Measurements from ENCODE around the gene ARSA.

ARSA gene

GRCh38 chr22:50601669-50602337 lies 26.1 kb downstream of the ARSA start:
- DNase-seq = no peak

DNA sequence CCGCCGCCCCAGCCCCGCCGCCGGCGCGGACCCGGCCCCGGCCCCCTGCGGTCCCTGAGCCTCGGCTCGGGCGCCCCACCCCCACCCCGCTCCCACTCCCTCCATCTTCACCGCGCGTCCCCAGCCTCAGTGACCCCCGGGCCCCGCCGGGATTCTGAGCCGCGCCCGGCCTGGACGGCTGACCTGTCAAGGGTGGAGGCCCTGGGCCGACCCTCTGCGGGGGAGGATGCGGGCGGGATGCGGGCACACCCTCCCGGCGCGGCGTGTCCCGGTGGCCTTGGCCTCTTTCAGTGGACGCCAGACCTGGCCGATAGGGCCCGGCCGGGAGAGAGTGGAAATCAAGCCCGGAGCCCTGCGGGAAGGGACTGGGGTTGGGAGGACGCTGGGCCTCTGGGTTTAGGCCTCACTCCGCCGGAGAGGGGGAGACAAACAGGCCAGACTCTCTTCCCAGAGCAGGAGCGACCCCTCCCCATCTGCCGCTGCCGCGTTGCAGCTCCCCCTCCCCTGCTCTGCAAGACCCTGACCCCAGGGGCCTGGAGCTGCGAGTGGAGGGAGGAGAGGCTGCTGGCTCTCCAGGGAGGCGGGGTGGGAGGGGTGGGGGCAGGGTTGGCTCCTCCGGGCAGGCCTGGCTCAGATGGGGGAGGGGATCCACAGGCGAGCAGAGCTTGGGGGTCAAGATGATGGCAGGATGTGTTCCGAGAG lies 26.8 kb downstream of the ARSA start:
- DNase-seq = no peak

DNA sequence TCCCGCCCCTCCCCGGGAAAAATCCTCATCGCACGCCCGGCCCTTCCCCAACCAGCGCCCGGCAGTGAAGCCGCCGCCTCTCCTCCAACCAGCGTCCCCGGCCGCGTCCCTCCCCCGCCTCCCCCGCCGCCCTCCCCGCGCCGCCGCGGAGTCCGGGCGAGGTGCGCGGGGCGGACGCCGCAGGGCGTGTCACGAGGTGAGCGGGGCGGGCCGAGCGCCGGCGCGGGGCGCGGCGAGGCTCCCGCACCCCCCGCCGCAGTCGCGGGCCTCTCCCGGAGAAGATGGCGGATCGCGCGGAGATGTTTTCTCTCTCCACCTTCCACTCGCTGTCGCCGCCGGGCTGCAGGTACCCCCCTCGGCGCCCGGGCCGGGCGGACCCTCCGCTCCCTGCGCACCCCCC lies 27.4 kb downstream of the ARSA start, which contains the start of gene MAPK8IP2:
Gene MAPK8IP2, plus strand, starts transcription at position 256 of the 400 bp plus-strand sequence. Its CDS starts 26 bp downstream, at position 282.
- no peak for DNase-seq

GRCh38 chr22:50599816-50600455 lies 28.0 kb downstream of the ARSA start:
- no peak for DNase-seq

DNA sequence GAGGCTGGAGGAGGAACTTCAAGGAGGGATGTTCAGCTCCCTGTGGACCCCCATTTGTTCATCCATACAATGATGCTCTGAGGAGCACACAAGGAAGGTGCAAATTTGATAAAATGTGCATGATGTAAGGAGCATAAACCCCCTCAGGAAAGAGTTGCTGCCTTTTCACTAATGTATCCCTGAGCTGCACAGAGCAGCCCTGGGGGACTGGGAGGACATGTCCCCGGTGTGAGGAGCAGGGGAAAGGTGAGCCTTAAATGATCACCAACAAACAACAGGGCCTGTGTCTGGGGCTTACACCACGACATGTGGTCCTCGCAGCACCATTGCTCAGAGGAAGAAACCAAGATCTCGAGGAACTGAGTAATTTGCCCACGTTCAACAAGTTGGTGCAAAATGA lies 30.9 kb downstream of the ARSA start:
- no peak for DNase-seq

DNA sequence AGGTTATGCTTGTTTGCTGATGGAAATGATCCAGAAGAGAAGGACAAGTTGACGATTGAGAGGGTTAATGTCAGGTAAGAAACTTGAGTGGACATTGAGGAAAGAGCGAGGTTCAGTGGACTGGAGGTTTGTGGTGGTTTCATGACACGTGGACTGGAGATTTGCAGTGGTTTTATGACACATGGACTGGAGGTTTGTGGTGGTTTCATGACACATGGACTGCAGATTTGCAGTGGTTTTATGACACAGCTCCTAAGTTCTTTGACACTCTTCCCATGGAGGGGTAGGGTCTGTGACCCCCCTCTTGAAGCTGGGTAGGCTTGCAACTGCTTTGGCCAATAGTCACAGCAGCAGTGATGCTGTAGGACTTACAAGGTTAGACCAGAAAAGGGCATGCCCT lies 32.8 kb downstream of the ARSA start:
- DNase-seq = no peak

DNA sequence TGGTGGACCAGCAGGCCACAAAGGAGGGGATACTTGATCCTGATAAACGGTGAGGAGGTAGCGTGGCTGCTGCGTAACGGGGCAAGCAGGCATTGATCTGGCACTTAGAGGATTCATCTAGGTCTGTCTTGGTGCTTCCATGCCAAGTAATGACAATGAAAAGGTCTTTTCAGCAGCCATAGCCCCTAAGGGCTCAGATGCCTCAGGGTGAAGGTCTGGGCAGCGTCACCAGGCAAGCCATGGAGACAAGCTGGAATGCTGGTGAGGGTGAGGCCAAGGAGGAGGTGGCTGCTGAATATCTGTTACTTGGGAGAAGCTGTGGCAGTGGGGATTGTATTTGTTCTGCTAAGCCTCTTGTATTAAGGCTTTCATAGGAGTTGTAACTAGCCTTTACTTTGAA lies 40.5 kb downstream of the ARSA start:
- DNase-seq = no peak

- DNase-seq = no peak
Observed at GRCh38 chr22:50586416-50586815, 41.5 kb downstream of the ARSA start.

- no peak for DNase-seq
Observed at GRCh38 chr22:50585781-50586180, 42.2 kb downstream of the ARSA start.

DNA sequence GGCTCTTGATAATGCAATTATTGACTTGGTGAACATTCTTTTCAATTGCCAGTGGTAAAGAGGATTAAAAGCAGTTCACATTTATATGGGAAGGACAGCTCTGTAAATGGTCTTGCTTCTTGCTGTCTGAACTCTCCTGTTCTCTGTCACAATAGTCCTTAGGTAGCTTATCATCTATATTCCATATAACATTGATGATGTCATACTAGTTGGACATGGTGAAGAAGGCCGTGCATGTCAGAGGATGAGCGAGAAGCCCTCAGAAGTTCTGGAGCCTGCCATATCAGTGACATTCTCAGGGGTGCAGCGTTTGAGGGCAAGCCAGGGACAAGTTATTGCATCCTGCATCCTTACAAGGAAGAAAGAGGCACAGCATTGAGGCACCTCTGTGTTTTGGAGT lies 42.7 kb downstream of the ARSA start:
- DNase-seq = no peak

DNA sequence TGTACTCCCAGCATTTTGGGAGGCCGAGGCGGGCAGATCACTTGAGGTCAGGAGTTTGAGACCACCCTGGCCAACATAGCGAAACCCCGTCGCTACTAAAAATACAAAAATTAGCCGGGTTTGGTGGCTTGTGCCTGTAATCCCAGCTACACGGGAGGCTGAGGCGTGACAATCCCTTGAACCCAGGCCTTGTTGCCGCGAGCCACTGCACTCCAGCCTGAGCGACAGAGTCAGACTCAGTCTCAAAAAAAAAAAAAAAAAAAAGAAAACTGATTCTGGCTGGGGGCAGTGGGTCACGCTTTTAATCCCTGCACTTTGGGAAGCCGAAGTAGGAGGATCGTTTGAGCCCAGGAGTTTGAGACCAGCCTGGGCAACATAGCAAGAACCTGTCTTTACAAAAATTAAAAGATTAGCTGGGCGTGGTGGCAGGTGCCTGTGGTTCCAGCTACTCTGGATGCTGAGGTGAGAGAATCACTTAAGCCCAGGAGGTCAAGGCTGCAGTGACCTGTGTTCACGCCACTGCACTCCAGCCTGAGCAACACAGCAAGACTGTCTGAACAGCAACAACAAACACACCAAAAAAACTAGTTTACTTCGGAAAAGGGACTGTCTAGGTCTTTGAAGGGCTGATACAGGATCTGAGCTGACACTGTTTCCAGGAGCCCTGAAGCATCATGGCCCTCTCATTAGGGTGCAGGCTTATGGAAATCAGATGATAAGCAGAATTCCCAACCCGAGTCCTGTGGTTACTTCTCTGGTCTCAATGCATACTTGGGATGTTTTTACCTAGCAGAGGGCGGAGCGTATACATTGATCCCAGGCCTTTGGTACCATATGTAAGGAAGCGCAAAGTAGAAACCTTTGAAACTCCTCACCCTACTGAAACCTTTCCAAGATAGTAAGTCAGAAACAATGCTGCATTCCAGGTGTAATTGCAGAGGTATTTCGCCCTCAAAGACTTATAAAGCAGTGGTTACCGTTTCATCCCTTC lies 43.6 kb downstream of the ARSA start:
- DNase-seq = no peak

- no peak for DNase-seq
Observed at GRCh38 chr22:50583294-50583861, 44.6 kb downstream of the ARSA start.

DNA sequence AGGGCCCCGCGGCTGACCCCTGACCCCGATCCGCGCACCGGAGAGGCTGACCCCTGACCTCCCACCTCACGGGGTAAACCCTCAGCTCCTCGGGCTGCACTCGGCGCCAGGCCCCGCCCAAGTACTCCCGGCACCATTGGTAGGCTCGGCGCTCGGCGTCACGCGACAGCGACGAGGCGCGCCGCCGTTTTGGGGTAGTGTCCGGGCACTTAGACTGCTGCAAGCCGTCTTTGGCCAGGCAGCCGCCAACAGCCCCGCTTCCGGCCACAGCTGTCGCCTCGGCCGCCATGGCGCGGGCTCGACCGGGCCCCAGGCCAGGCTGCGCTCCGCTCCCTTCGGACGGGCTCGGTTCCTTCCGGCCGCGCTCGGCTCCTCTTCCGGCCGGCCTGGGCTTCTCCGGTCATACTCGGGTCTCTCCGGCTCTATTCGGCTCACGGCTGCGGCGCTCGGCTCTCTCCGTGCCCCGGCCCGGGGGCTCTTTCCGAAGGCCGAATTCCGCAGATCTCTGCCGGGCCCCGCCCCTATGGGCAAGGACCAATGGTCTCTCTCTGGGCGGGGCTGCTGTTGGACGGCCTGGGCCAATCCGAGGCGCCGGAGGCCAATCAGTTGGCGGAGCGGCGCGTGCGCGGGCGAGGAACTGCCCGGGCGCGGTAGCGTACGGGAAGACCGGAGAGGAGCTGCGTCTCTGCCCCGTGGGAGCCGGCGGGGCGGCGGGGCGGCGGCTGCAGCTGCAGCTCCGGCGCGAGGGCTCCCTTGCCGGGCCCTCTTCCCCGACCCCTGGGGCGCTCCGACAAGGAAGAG lies 45.3 kb downstream of the ARSA start, which contains the start of gene CHKB:
Gene CHKB, minus strand, starts transcription at position 357 of the 801 bp plus-strand sequence. Its CDS starts 68 bp downstream, at position 289.
- peak; percentile 86 for DNase-seq

DNA sequence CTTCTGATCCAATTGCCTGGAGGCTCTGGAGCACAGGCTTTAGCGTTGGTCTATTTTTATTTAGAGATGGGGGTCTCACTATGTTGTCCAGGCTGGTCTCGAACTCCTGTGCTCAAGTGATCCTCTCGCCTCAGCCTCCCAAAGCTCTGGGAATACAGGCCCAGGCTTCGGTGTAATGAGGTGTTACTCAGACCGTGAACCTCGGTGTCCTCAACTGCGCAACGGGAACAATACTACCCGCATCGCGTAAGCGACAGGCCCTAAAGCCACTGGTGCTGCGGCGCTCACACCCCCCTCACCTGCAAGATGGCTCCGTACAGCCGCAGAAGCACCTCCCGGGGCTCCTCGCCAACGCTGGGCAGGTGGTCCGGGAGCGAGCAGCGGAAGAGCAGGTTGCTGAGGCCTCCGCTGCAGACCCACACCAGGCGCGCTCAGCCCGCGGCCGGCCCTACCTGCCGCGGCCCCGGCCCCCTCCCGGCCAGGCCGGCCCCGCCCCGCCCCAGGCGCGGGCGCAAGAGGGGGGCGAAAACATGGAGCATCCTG lies 45.9 kb downstream of the ARSA start:
- DNase-seq = no peak

GRCh38 chr22:50581031-50581949 lies 46.7 kb downstream of the ARSA start:
- no peak for DNase-seq

DNA sequence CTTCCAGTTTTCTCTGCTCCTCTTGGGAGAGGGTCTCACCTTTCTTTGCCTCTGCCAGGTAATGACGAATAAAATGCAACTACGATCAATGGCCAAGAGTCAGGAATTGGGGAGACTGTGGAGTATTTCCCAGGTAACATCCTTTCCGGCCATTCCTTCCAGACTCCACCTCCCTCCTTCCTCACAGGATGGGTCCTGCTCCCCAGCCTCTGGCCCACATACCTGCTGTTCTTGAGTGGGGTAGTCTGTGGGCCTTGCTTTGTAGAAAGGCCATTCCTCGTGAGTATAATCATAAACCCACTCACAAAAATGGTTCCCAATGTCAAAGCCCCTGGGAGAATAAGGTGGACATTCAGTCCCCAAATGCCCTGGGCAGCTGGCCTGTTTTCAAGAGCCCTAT lies 48.2 kb downstream of the ARSA start:
- no peak for DNase-seq

DNA sequence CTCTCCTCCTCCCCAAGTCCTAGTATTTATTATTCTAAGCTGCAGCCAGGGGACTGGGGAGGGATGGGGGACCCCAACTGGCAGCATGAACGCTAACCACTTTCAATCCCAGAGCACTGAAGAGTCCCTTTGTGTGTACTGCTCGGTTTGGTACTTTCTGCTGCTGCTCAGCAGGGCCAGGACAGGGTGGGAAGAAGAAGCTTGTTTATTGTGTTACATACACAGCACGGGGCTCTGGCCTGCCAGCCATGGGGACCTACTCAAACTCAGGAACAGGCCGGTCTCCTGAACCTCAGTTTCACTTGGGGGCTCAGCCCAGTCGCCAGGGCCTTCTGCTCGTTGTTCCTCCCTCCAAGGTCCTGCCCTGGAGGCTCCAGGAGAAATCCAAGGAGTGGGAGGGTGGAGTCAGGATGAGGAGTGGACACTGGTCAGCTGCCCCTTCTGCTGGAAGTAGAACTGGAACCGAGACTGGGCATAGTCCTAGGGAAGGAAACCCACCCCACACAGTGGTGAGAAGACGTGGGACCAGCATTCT lies 49.1 kb downstream of the ARSA start:
- DNase-seq = no peak

- no peak for DNase-seq
Observed at GRCh38 chr22:50577987-50578775, 49.8 kb downstream of the ARSA start, which contains the start of gene CPT1B. Gene CPT1B, minus strand, starts transcription at chr22:50578427. Its CDS starts 512 bp downstream, at chr22:50577915.

- DNase-seq = no peak
Observed at GRCh38 chr22:50577697-50577986, 50.3 kb downstream of the ARSA start.

All from SIG-M5 (cell line).